Mammary epithelial cell (primary cell): Measurements from ENCODE around the gene MYEOV.

ENCODE experiments used
- CTCF ChIP-seq, 2 donors: IDR thresholded peaks in 1 of 2; conservative IDR thresholded peaks in 1 of 2; 2 replicates each; pipeline ENCODE4 v1.5.1; 2011 to 2012; ENCODE audit warnings: inconsistent platforms in 2 of 2, low read length in 2 of 2, mild to moderate bottlenecking in 2 of 2, control low read depth in 1 of 2, low read depth in 1 of 2; ENCODE audit not compliant: insufficient read depth in 1 of 2; ENCODE audit errors: extremely low read depth in 1 of 2
- EZH2 ChIP-seq: IDR thresholded peaks from 2 replicates; pipeline ENCODE4 v1.6.1; 2012; ENCODE audit warnings: low read length, inconsistent platforms, borderline replicate concordance

GRCh38 chr11:69330330-69330729 lies 36.4 kb downstream of the MYEOV start:
- TF ChIP-seq CTCF (conservative IDR thresholded peaks at IDR 0.05 in 1 of 2, IDR thresholded peaks at IDR 0.05 in 1 of 2; ENCODE audit: extremely low read depth in 1 of 2, insufficient read depth in 1 of 2, low read depth in 1 of 2, low read length in 2 of 2) (no peak), EZH2 (no peak)
